HFFc6 (cell line): ENCODE results near the gene RPL7L1. TPM values are rescaled to one million over a fixed set of nuclear protein-coding genes. Genes with fewer than 3 reads are reported as not detected.
A peak's percentile ranks its signal among the peaks of the same experiment; 100 is the strongest.

ENCODE experiments used
- DNase-seq: peaks from one replicate; pipeline ENCODE4 v3.0.0-alpha.2; 2018
- H3K27ac Mint-ChIP-seq: 2 replicates; pipeline ENCODE4 v1.8.0; 2020; ENCODE audit warnings: mild to moderate bottlenecking, mixed read lengths
- H3K27me3 Mint-ChIP-seq: 2 replicates; pipeline ENCODE4 v1.8.0; 2021; ENCODE audit warnings: mild to moderate bottlenecking, moderate library complexity, mixed read lengths; ENCODE audit not compliant: insufficient read depth
- H3K36me3 Mint-ChIP-seq: 2 replicates; pipeline ENCODE4 v1.8.0; 2021; ENCODE audit warnings: low read depth, mixed read lengths
- H3K4me1 Mint-ChIP-seq: 2 replicates; pipeline ENCODE4 v1.8.0; 2020; ENCODE audit warnings: low read depth, mixed read lengths
- H3K4me3 Mint-ChIP-seq: 2 replicates; pipeline ENCODE4 v1.8.0; 2020; ENCODE audit warnings: mild to moderate bottlenecking, moderate library complexity, mixed read lengths
- H3K9me3 Mint-ChIP-seq: 2 replicates; pipeline ENCODE4 v1.8.0; 2020; ENCODE audit warnings: mild to moderate bottlenecking, mixed read lengths
- total RNA-seq, 6 experiments: library from RNA; stranded (reverse); fragmentation: NEBNext Ultra II Directional; extraction: Animal tissue kit (Norgen Biotek cat#: 25700); gene quantifications; 2 replicates in 1 of 6; 3 replicates in 5 of 6; pipeline ENCODE4 v1.2.3, GENCODE V29; 2021
- TF ChIP-seq, protein P1 (sequence below): fragments of 200-600 bp; sonication (generic); IDR thresholded peaks from 2 replicates; pipeline ENCODE4 v1.5.0; 2021; ENCODE audit warnings: antibody characterized with exemption, mild to moderate bottlenecking

RPL7L1 gene
- total RNA-seq, 6 experiments from 2014 or later: 94.6 to 110 (median 105) TPM

DNA sequence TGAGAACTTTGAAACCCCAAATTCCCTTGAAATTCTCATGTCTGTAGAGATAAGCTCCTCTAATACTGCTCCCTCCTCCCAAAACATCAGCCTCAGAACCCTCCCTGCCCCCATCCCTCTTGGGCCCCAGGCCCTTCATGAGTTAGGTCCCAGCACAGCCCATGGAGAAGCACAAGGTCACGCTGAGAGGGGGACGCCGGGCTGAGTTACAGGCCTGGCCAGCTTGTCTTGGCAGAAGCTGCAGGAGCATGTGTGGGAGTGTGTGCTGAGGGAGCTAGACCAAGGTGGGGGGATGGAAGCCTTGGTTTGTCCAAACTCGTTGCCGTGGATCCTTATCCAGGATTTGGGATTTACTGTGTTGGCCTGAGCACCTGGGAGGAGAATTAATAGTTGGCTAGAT lies 27.9 kb downstream of the RPL7L1 start:
- Mint-ChIP-seq H3K27ac (no peak overlapping the region), H3K27me3 (no peaks in the 10 kb centered on the region; the same call in none of the 2 replicates), H3K9me3 (no peaks in the 10 kb centered on the region), H3K36me3 (no peaks in the 10 kb centered on the region), H3K4me1 (peaks cover 7% of the 10 kb centered on the region), H3K4me3 (no peak overlapping the region)
- TF ChIP-seq, protein P1, sequence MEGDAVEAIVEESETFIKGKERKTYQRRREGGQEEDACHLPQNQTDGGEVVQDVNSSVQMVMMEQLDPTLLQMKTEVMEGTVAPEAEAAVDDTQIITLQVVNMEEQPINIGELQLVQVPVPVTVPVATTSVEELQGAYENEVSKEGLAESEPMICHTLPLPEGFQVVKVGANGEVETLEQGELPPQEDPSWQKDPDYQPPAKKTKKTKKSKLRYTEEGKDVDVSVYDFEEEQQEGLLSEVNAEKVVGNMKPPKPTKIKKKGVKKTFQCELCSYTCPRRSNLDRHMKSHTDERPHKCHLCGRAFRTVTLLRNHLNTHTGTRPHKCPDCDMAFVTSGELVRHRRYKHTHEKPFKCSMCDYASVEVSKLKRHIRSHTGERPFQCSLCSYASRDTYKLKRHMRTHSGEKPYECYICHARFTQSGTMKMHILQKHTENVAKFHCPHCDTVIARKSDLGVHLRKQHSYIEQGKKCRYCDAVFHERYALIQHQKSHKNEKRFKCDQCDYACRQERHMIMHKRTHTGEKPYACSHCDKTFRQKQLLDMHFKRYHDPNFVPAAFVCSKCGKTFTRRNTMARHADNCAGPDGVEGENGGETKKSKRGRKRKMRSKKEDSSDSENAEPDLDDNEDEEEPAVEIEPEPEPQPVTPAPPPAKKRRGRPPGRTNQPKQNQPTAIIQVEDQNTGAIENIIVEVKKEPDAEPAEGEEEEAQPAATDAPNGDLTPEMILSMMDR: no peak
- DNase-seq: no peak

GRCh38 chr6:42909835-42910234 lies 30.4 kb downstream of the RPL7L1 start:
- Mint-ChIP-seq H3K4me1 (peaks cover 11% of the 10 kb centered on the region), H3K9me3 (no peaks in the 10 kb centered on the region), H3K27ac (no peak overlapping the region), H3K4me3 (no peak overlapping the region), H3K36me3 (no peaks in the 10 kb centered on the region), H3K27me3 (no peaks in the 10 kb centered on the region; the same call in none of the 2 replicates)
- TF ChIP-seq, protein P1: no peak
- no peak for DNase-seq

- Mint-ChIP-seq H3K27me3 (no peaks in the 10 kb centered on the region; the same call in 1 of the 2 replicates), H3K4me3 (peak overlapping the region; percentile 13; the same call in 1 of the 2 replicates), H3K36me3 (no peaks in the 10 kb centered on the region), H3K27ac (no peak overlapping the region), H3K4me1 (peaks cover 11% of the 10 kb centered on the region), H3K9me3 (no peaks in the 10 kb centered on the region)
- DNase-seq: no peak
- TF ChIP-seq, protein P1: peak; percentile 29; the same call in 1 of the 2 replicates
Observed at GRCh38 chr6:42911171-42912021, 32.0 kb downstream of the RPL7L1 start.

DNA sequence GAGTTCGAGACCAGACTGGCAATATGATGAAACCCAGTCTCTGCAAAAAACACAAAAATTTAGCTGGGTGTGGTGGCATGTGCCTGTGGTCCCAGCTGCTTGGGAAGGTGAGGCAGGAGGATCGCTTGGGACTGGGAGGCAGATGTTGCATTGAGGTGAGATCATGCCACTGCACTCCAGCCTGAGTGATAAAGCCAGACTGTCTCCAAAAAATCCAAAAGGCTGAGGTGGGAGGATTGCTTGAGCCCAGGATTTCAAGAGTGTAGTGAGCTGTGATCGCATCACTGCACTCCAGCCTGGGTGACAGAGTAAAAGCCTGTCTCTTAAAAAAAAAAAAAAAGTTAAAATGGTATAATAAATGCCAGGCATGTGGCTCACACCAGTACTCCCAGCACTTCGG lies 35.1 kb downstream of the RPL7L1 start:
- Mint-ChIP-seq H3K4me3 (no peak overlapping the region), H3K4me1 (peaks cover 11% of the 10 kb centered on the region), H3K27me3 (no peaks in the 10 kb centered on the region; the same call in 1 of the 2 replicates), H3K9me3 (no peaks in the 10 kb centered on the region), H3K36me3 (no peaks in the 10 kb centered on the region), H3K27ac (no peak overlapping the region)
- DNase-seq: peak; percentile 18
- TF ChIP-seq, protein P1: no peak

GRCh38 chr6:42915732-42916131 lies 36.3 kb downstream of the RPL7L1 start, which contains the start of gene PTCRA:
Gene PTCRA (plus strand): TSS chr6:42916053. CDS start chr6:42916070, 17 bp downstream.
- H3K27ac Mint-ChIP-seq: no peak within 1 kb of the TSS
- no peaks in the 10 kb centered on the region; the same call in 1 of the 2 replicates for H3K27me3 Mint-ChIP-seq
- no peak within 1 kb of the TSS for H3K4me3 Mint-ChIP-seq
- DNase-seq: no peak
- TF ChIP-seq, protein P1: no peak
- no peaks in the 10 kb centered on the region for H3K9me3 Mint-ChIP-seq
- H3K36me3 Mint-ChIP-seq: no peaks in the 10 kb centered on the region
- peaks cover 11% of the 10 kb centered on the region for H3K4me1 Mint-ChIP-seq
